HG03460 (cell line): Measurements from ENCODE around the gene KIFC1.

Source experiments
- ATAC-seq: cut with Tn5 transposase; IDR thresholded peaks from one replicate; pipeline ENCODE4 v1.9.1; 2021; ENCODE audit not compliant: unreplicated experiment

The KIFC1 gene

DNA sequence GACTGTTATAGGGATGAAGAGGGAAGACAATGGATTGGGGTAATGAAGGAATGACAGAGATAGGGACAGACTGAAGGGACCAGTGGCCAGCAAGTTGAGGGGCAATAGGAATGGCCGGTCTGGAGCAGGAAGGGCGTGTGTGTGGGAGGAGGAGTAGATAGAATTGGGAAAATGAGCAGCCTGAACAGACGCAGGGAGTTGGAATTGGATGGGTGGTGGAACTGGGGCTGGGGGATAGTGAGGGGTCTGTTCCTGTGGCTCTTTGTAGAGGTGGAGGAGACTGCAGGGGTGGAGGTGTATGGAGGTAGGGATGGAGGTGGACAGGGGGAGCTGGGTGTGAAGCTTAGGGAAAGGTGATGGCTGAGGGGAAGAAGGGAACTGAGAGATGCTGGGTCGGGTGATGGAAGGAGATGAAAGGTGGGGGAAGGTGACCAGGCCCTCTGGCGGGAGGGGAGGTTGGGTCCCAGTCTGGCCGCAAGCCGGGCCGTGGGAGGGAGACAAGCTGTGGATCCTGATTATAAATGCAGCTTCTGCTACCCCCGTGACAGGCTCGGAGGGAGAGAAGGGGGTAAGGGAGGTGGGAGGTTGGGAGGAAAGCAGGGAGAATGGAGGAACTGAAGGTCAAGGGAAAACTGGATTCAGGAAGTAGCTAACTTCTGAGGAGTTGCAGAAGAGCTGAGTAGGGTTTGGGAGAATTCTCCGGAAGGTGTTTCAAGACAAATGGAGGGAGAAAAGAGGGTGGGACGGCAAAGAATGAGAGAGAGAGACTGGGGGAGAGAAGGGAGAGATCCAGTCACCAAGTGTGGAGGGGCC is 33.4 kb downstream of the KIFC1 start:
- ATAC-seq = no peak

DNA sequence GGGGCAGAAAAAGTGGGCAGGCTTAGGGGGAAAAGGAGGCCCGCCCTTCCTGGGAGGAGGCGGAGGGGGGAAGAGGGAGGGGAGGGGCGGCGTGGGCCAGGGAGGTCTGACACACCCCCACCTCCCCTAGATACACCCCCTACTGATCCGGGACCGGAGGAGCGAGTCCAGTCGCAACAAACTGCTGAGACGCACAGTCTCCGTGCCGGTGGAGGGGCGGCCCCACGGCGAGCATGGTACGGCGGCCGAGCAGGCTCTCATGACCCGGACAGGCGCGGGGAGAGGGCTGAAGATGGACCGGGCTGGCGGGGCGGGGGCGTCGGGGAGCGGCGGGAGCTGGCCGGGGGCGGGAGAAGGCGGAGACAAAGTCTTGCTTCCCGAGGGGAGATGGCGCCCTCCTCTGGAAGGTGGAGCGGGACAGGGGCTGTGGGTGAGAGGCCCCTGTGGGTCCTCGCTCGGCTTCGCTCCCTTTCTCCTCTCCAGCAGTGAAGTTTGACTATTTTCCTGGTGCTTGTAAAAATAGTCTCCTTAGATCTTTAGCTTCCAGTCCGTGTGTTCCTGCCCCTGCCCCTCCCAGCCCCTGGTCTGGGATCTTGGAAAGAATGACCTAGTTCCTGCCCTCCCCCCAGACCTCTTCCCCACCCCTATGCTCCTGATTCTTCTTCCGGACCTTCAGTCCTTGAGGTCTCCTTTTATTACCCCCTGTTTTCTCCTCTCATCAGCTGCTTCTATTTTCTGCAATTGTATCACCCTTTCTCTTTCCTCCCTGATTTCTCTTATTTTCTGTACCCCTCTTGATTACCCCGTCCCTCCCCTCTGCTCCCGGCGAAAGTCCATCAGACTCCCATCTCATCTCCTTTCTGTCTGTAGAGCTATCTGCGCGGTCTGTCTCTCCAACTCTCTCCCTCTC is 34.3 kb downstream of the KIFC1 start:
- peak; percentile 37 for ATAC-seq

DNA sequence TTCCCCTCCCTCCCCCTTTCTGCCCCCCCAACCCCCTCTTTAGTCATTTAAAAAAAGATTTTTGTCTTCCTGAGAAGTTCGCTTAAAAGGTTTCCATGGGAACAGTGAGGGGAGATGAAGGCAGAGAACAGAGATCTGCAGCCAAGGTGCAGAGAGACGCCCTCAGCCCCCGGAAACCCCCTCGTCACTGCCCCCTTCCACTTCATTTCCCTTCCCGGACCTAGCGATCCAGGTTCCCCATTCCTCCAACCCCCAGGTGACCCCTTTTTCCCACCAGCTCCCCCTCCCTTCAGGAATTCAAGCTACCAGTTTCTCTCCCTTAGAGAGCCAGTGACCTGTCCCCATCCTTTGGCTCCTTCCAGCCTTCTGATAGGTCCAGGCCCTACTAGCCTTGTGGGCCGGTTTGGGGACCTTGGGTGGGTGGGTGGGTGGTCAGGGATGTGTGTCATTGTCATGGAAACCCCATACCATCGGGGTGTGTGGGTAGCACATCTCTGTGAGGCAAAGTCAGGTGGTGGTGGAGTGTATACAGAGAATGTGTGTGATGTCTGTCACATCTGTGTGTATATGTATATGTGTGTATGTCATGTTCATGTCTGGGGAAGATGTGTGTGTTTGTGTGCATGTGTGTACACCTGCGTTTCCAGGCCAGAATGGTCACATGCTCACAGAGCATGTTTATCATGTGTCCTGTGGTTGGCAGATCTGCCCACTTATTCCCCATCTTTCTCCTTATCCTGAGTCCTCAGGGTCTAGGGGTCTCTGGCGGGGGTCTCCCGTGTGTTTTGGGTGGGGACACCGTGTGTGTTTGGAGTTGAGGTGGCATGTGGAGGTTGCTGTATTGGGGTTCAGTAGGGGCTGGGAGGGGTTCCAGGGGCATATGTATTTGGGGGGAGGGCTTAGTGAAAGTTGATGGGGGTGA is 35.2 kb downstream of the KIFC1 start:
- ATAC-seq = no peak

DNA sequence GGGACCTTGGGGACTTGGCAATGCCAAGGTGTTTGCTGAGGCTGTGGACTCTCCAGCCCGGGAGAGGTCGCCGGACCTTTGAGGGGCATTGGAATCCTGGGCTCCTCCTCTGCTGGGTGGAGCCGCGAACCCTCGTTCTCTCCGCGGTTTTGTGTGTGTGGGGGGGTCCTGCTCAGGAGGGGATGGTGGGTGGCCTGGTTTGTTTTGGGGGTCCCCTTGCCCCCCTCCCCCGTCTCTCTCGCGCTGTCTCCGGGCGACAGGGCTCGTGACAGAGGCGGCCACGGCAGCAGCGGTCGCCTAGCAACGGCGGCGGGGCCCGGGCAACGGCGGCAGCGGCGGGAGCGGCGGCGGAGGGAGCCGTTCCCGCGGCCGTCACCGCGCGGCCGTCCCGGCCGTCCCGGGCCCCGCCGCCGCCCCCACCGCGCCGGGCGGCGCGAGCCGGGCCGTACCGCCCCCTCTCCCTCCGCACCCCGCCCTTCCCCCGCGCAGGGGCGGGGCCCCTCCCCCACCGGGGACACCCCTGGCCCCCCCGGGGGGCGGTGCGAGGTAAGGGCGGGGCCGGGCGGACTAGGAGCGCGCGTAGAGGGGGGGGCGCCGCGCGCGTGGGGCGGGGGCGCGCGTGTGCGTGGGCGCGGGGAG is 36.1 kb downstream of the KIFC1 start:
- no peak for ATAC-seq

DNA sequence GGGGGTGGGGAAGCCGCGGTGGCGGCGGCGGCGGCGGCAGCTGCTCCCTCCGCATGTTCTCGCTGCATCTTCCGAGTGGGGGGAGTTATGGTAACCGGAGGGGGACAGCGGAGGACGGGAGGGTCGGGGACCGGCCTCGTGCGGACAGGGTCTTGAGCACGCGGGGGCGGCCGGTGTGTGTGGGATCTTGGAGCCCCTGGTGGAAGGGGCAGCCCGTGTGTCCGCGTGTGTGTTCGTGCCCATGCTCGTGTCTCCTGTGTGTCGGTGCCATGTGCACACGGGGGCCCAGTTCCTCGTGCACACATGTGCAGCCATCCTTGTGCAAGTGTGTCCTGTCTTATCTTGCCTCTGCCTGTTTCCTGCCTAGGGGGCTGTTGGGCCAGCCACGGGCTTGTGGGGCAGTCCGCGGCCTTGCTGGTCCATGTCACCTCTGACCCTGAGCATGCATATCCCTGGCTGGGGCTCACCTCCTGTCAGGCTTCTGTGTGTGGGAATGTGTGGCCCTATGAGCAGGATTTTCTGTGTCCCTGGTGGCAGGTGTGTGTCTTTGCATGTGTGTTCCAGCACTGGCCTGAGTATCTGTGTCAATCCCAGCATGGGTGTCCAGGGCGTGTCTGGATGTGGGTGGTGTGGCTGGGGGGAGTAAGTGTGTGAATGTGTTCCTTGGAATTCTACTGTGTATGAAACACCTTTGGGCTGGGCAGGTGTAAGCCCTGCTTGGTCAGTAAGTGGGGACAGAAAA is 36.8 kb downstream of the KIFC1 start:
- ATAC-seq = no peak

DNA sequence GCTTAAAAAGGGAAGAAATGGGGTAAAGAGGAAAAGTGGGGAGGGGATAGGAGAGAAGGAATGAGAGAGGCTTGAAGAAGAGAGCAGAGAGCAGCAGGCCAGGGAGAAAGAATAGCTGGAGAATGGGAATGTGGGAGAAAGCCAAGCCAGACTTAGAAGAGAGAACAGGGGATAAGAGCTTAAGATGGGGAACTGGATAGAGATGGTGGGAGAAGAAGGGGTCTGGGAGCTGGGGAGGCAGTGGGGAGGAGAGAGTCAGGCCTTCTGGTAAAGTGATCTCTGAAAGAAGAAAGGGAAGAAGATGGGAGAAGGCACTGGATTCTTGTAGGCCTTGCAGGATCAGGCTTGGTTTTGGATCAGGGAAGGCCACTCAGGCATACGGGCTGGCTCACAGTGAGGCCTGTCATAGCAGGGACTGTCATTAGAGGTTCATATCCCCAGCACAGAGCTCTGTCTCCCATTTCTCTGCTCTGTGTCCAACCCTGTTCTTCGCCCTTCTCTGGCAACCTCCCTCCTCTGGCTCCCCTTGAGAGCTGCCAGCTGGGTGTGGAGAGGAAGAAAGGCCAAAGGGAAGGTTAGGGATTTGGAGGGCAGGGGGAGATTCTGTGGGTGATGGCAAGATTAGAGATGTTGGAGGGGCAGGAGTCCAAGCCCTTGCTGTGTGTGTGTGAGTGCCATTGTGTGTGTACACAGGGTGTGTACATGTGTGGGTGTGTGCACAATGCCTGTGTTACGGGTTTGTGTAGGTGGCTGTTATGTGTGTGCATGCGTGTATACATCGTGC is 37.5 kb downstream of the KIFC1 start:
- no peak for ATAC-seq

DNA sequence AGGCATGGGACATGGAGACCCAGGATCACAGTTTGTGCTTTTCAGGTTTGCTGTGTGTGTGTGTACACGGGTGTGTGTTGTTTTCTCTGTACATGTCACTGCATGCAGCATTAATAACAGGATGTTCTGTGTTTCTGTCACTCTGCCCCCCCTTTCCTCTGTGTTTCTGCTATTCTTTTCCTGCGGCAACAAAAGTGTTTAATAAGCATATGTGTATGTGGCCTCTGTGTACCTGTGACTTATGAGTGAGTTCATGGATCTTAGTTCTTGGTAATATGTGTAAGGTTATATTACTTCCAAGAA is 38.1 kb downstream of the KIFC1 start:
- no peak for ATAC-seq

DNA sequence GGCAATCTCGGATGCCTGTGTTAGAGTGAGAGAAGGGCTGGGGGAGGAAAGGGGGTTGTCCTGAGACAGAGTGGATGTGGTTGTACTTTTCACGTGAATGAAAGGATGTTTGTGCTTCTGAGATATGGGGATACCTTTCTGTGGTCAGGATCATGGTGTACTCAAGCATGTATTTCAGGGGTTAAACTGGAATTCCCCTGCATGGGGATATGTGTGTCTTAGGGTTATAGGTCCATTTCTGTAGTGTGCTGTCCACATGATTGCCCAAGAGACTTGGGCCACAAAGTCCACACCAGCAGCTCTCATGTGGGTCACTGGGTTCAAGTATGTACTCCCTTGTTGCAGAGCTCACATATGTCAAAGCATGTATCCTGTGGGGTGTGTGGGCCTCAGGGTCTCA is 38.7 kb downstream of the KIFC1 start:
- no peak for ATAC-seq

DNA sequence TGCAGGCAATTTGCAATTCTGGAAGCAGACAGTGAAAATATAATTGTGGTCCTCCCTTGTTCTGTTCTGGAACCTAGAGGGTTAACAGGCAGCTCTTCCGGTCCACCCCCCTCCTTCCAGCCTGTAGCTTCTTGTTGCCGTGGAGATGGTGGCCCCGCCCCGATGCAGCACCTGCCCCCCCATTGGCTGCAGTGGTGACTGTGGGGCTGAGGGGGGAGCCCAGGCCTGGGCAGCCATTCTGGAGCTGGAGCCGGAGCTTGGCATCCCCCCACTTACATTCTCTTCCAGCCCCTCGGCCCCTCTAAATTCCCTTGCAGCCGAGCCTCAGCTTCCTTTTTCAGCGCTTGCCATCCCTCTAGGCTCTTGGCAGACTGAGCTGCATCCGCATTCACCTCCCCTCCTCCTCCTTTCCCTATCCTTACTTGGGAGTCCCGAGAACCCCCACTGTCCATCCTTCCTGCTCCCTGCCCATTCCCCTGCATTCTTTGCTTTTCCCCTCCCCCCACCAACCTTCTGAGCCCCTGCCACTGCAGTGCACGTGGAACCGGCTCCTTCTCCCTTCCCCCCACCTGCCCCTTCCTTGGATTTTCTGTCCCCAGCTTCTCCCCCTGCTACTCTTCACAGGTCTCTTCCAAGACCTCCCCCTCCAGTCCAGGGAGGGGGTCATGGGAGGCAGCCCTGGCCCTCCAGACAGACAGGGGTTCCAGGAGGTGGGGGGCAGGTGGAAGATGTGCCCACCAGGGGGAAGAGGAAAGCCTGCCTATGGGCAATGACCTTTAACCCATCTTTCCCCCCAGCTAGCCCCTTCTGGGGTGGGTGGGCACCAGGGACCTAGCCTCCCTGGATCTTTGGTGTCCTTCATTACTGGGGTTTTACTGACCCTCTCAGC is 39.6 kb downstream of the KIFC1 start:
- ATAC-seq = no peak

DNA sequence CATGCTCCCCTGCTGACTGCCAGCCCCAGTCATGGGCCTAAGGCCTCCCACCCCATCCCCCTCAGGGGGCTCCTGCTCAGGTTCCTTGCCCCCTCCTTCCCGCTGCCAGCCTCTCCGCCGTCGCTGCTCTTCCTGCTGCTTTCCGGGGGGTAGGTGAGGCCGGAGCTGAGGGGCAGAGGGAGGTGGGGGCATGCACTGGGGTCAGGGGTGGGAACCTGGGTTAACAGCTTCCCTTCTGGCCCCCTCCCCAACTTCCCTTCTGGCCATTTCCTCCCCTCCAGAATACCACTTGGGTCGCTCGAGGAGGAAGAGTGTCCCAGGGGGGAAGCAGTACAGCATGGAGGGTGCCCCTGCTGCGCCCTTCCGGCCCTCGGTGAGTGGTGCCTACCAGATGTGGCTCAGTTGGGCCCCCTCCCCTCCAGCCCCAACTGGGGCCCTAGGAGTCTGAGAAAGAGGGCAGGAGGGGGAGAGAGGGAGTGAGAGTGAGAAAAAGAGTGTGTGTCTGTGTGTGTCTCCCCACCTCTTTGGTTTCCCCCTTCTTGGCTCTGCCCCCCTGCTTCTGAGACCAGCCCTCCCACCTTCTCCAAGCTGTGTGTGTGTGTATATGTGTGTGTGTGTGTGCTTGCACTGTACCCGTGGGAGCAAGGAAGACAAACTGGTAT is 40.4 kb downstream of the KIFC1 start:
- no peak for ATAC-seq

DNA sequence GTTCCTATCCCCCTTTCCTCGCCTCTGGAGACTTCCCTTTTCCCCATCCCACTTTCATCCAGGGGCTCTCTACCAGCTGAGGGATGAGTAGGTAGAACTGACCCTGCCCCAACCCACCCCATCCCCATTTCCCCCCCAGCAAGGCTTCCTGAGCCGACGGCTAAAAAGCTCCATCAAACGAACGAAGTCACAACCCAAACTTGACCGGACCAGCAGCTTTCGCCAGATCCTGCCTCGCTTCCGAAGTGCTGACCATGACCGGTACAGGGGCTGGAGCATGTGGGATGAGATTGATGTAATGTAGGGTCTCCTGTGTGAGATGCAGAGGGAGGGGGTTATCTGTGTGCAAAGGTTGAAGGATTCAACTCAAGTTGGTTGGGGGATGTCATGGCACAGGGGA is 40.9 kb downstream of the KIFC1 start:
- no peak for ATAC-seq

DNA sequence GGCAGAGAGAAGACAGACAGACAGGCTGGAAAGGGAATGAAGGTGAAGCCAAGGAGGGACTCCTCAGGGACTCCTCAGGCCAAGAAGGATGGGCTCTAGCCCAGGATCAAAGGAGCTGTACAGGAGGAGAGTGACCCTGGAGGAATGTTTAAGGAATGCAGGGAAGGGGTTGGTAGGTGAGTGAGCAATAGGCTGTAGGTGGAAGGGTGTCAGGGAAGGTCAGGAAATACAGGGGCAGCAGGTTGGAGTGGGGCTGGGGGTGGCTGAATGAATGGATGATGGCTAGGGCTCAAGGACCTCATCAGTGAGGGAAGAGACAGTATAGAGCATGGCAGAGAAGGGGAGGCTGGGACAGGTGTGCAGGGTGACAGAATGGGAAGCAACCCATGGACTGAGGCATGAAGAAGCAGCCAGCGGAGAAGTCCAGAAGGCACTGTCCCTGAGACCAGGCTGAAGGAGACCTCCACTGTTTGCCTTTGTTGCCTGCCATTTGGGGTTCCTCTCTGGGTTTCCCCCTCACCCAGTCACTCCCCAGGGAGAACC is 41.4 kb downstream of the KIFC1 start:
- no peak for ATAC-seq

DNA sequence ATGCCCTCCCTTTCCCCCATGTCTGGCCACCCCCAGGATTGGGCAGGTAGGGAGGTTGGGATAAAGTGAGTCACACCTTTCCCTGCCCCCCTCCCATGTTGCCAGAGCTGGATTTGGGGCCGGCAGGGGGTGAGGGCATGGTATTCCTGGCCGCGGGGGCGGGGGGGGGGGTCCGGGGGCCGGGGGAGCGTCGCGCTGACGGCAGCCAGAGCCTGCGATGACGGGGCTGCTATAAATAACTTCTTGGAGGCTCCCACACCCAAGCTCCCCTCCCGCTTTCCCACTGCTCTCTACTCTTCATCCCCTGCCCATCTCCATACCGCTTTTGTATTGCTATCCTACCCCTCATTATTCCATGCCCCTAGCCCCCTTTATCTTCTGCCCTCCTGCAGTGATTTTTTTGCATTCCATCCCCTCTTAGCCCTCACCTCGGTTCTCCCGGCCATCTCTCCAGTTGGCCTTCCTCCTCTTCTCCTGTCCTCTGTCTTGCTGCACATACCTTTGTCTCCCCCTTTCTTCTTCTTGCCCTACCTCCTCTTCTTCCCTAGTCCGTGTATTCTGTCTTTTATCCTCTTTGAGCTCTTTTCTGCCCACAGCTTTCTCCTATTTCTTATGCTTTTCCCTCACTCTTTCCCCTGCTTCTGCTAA is 42.0 kb downstream of the KIFC1 start:
- ATAC-seq = no peak

DNA sequence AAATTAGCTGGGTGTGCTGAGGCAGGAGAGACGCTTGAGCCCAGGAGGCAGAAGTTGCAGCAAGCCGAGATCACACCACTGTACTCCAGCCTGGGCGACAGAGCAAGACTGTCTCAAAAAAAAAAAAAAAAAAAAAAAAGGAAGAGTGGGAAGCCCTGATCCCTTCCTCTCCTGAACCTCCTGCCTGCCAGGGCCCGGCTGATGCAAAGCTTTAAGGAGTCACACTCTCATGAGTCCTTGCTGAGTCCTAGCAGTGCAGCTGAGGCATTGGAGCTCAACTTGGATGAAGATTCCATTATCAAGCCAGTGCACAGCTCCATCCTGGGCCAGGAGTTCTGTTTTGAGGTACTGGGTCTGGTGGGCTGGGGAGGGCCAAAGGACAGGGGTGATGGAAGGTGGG is 43.3 kb downstream of the KIFC1 start:
- no peak for ATAC-seq

DNA sequence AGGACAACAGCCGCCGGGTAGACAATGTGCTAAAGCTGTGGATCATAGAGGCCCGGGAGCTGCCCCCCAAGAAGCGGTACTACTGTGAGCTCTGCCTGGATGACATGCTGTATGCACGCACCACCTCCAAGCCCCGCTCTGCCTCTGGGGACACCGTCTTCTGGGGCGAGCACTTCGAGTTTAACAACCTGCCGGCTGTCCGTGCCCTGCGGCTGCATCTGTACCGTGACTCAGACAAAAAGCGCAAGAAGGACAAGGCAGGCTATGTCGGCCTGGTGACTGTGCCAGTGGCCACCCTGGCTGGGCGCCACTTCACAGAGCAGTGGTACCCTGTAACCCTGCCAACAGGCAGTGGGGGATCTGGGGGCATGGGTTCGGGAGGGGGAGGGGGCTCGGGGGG is 46.0 kb downstream of the KIFC1 start:
- ATAC-seq = no peak

DNA sequence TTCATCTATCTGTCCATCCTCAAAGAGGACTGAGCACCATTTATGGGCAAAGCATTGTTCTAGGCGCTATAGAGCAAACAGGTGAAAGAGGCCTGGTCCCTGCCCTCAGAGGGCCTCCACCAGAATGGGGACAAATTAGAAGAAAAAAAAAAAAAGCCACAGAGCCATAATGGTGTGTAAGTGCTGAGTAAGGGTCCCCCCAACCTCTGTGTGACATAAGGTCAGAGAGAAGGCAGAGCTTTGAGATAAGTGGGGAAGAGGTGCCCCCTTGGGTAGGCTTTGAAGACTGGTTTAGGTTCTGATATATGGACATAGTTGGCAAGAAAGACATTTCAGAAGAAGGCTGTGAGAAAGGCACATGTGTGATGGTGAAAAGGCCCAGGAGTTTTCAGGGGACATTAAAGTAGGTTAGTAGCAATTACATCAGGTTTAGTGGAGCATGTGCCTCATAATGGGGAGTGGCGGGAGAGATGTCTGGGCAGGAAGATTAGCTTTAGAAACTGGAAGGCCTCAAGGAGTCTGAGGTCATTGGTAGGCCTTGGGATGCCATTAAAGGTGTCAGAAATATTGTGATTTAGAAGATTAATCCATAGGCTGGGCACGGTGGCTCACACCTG is 47.5 kb downstream of the KIFC1 start:
- no peak for ATAC-seq
